OCI-LY1 (cell line): ENCODE measurements around the gene NPY4R.
"Not testable (repeated sequence)": the region's sequence is repeated elsewhere in the genome, so short reads cannot be mapped to it uniquely, and the experiment has no call there.

ENCODE experiments used
- H2AFZ ChIP-seq: fragments of 200-600 bp; sonication (generic), shearing (Covaris generic); 2 replicates; pipeline ENCODE4 v1.6.0; 2014; ENCODE audit warnings: antibody characterized with exemption, mild to moderate bottlenecking, low read length
- H3F3A ChIP-seq: fragments of 200-600 bp; sonication (generic), shearing (Covaris generic); 2 replicates; pipeline ENCODE4 v1.6.0; 2014; ENCODE audit warnings: mild to moderate bottlenecking, antibody characterized with exemption, low read length, moderate library complexity; ENCODE audit not compliant: insufficient read depth
- H3K27ac ChIP-seq: fragments of 200-600 bp; sonication (generic); 2 replicates; pipeline ENCODE4 v1.5.1; 2014; ENCODE audit warnings: low read length, mixed run types, mild to moderate bottlenecking, low read depth; ENCODE audit not compliant: poor library complexity, severe bottlenecking
- H3K27me3 ChIP-seq: fragments of 200-600 bp; sonication (generic); 2 replicates; pipeline ENCODE4 v1.6.0; 2014; ENCODE audit warnings: antibody characterized with exemption, mild to moderate bottlenecking, low read length, moderate library complexity; ENCODE audit not compliant: insufficient read depth
- H3K36me3 ChIP-seq: fragments of 200-600 bp; sonication (generic); 2 replicates; pipeline ENCODE4 v1.6.1; 2014; ENCODE audit warnings: mild to moderate bottlenecking, antibody characterized with exemption, low read length, moderate library complexity, mixed read lengths; ENCODE audit not compliant: insufficient read depth
- H3K4me1 ChIP-seq: fragments of 200-600 bp; sonication (generic); 2 replicates; pipeline ENCODE4 v1.5.1; 2014; ENCODE audit warnings: mild to moderate bottlenecking, low read length, moderate library complexity; ENCODE audit not compliant: insufficient read depth, severe bottlenecking
- H3K4me2 ChIP-seq: fragments of 200-600 bp; sonication (generic), shearing (Covaris generic); 2 replicates; pipeline ENCODE4 v1.6.1; 2014; ENCODE audit warnings: low read length
- H3K4me3 ChIP-seq: fragments of 200-600 bp; sonication (generic); 2 replicates; pipeline ENCODE4 v1.5.1; 2014; ENCODE audit warnings: low read length, low read depth, mild to moderate bottlenecking, mixed read lengths; ENCODE audit not compliant: poor library complexity, severe bottlenecking
- H3K79me2 ChIP-seq: fragments of 200-600 bp; shearing (Covaris generic); 2 replicates; pipeline ENCODE4 v1.6.1; 2016; ENCODE audit warnings: mixed run types, low read length, mixed read lengths; ENCODE audit not compliant: insufficient read depth
- H3K9ac ChIP-seq: fragments of 200-600 bp; sonication (generic), shearing (Covaris generic); 2 replicates; pipeline ENCODE4 v1.6.1; 2014; ENCODE audit warnings: mild to moderate bottlenecking, low read length, mixed read lengths
- H3K9me2 ChIP-seq: fragments of 200-600 bp; sonication (generic), shearing (Covaris generic); 2 replicates; pipeline ENCODE4 v1.6.1; 2014; ENCODE audit warnings: low read depth, mild to moderate bottlenecking, low read length, mixed read lengths
- H3K9me3 ChIP-seq: fragments of 200-600 bp; shearing (Covaris generic); 2 replicates; pipeline ENCODE4 v1.6.1; 2014; ENCODE audit warnings: low read length, mixed read lengths
- H4K20me1 ChIP-seq: fragments of 200-600 bp; sonication (generic), shearing (Covaris generic); 2 replicates; pipeline ENCODE4 v1.6.0; 2016; ENCODE audit warnings: mild to moderate bottlenecking, low read length; ENCODE audit not compliant: insufficient read depth

The NPY4R gene

GRCh38 chr10:46459579-46459978 lies 6.2 kb downstream of the NPY4R start:
- H2AFZ ChIP-seq, H3K4me2 ChIP-seq, H4K20me1 ChIP-seq, H3K9me2 ChIP-seq, H3K9ac ChIP-seq, H3K36me3 ChIP-seq, H3F3A ChIP-seq, H3K9me3 ChIP-seq, H3K27me3 ChIP-seq, H3K27ac ChIP-seq, H3K4me3 ChIP-seq, H3K4me1 ChIP-seq, H3K79me2 ChIP-seq: not testable (repeated sequence)

GRCh38 chr10:46457071-46457470 lies 8.7 kb downstream of the NPY4R start:
- H3K4me1 ChIP-seq, H3K79me2 ChIP-seq, H3K9ac ChIP-seq: not testable (repeated sequence)

DNA sequence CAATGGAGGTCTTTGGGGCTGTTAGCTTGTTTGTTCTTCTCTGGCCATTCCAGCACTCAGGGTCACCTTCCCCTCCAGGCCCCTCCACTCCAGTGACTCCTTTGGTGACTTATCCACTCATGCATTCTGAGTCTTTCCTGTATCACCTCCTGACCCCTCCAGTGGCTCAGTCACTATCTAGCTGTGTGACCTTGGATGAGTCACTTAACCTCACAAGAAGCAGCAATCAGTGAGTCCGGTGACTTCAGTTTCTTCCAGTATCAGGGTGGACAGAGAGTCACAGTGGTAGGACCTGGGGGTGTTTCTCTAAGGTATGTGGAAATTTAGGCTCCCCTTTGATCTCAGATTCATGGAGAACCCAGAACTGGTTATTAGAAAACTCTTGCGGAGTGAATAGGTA lies 9.8 kb downstream of the NPY4R start:
- H3K4me3 ChIP-seq, H2AFZ ChIP-seq, H3K9me2 ChIP-seq, H3K9me3 ChIP-seq, H3K9ac ChIP-seq, H3K36me3 ChIP-seq, H3K4me2 ChIP-seq, H3K79me2 ChIP-seq, H3K27me3 ChIP-seq, H3K27ac ChIP-seq, H4K20me1 ChIP-seq, H3F3A ChIP-seq, H3K4me1 ChIP-seq: not testable (repeated sequence)

More at GRCh38 chr10:46457071-46457470, 8.7 kb downstream of the NPY4R start:
- H3K27ac ChIP-seq, H3K36me3 ChIP-seq, H2AFZ ChIP-seq, H3K9me2 ChIP-seq, H3K4me2 ChIP-seq, H3K9me3 ChIP-seq, H4K20me1 ChIP-seq, H3K27me3 ChIP-seq, H3F3A ChIP-seq, H3K4me3 ChIP-seq: not testable (repeated sequence)

GRCh38 chr10:46451365-46451764 lies 14.4 kb downstream of the NPY4R start:
- H3K27ac ChIP-seq, H3K9ac ChIP-seq, H3K36me3 ChIP-seq, H3K79me2 ChIP-seq, H3K4me1 ChIP-seq, H3K9me2 ChIP-seq, H4K20me1 ChIP-seq, H3K4me2 ChIP-seq, H3K27me3 ChIP-seq, H3K9me3 ChIP-seq, H2AFZ ChIP-seq, H3F3A ChIP-seq, H3K4me3 ChIP-seq: not testable (repeated sequence)

DNA sequence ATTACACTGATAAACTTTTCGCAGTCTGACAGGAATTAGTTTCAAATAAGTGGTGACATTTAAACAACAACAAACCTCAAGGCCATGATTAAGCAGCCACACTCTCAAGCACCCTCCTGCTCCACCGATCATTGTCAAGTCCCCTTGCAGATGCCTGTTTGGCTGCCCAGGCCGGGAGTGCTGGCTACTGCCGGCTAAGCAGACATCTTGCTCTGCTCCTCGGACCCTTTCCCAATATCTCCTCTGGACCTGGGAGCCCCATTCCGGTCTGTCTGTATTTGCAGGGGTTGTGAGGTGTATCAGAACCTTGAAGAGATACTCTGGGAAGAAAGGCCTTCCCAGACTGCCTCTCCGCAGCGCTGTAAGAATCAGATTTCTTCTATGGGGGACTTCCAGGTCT lies 14.9 kb downstream of the NPY4R start:
- not testable (repeated sequence) for H3K4me1 ChIP-seq, H3K9me2 ChIP-seq, H3K79me2 ChIP-seq, H3K36me3 ChIP-seq, H4K20me1 ChIP-seq, H3K4me3 ChIP-seq, H3K4me2 ChIP-seq, H2AFZ ChIP-seq, H3K27ac ChIP-seq, H3K9me3 ChIP-seq, H3K27me3 ChIP-seq, H3K9ac ChIP-seq, H3F3A ChIP-seq

GRCh38 chr10:46447439-46447838 lies 18.3 kb downstream of the NPY4R start:
- H3K4me3 ChIP-seq, H3K4me2 ChIP-seq, H3K9me2 ChIP-seq, H3K9ac ChIP-seq, H3K79me2 ChIP-seq, H3K27me3 ChIP-seq, H3F3A ChIP-seq, H3K27ac ChIP-seq, H3K9me3 ChIP-seq, H4K20me1 ChIP-seq, H3K4me1 ChIP-seq, H2AFZ ChIP-seq, H3K36me3 ChIP-seq: not testable (repeated sequence)

DNA sequence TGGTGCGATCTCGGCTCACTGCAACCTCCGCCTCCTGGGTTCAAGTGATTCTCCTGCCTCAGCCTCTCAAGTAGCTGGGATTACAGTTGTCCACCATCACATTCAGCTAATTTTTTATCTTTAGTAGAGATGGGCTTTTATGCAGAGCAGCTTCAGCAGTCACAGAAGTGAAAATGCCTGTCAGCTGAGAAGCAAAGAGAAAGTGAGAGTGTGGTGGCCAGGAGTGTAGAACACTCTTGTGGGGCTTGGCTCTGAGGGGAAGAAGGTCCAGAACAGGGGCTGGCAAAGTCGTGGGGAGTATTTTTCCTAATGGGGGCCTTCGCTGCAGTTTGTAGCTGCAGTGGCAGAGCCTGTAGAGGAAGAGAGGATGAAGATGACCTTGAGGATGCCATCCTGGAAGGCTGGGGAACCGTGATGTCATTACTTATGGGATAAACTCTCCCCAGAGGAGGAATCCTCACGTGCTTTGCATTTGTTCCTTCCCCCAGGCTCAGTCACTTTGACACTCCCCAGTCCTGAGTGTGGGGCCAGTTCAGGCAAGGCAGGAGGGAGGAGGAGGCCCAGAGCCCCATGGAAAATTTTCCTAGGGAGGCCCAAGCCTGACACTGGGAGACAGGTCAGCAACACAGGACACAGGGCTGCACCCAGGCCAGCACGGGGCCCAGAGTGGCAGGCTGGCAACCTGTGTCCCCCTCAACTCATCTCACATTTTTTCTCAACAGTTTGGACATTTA lies 20.2 kb downstream of the NPY4R start:
- not testable (repeated sequence) for H3K4me3 ChIP-seq, H3K79me2 ChIP-seq, H2AFZ ChIP-seq, H3K36me3 ChIP-seq, H3K9ac ChIP-seq, H3K9me3 ChIP-seq, H3K27ac ChIP-seq, H3K4me1 ChIP-seq, H3K4me2 ChIP-seq, H3K27me3 ChIP-seq, H4K20me1 ChIP-seq, H3K9me2 ChIP-seq, H3F3A ChIP-seq

DNA sequence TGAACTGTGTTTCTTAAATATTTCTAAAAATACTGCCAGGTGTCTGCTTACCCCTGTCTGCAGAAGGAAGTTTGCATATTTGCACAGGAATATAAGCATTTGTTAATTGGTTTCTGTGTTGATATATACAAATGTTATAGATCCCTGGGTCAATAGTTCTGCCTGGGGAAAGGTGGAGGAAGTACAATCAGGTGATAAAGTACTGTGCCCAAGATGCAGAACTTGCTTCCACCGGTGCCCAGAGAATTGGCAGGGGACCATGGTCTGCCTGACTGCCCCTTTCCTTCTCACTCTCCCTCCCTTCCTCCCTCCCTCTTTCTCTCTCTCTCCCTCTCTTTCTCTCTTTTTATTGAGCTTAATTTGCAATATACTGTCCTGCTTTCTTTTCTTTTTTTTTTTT lies 22.3 kb downstream of the NPY4R start:
- not testable (repeated sequence) for H3F3A ChIP-seq, H3K4me1 ChIP-seq, H3K4me3 ChIP-seq, H3K9me3 ChIP-seq, H2AFZ ChIP-seq, H4K20me1 ChIP-seq, H3K9me2 ChIP-seq, H3K36me3 ChIP-seq, H3K27me3 ChIP-seq, H3K9ac ChIP-seq, H3K4me2 ChIP-seq, H3K79me2 ChIP-seq, H3K27ac ChIP-seq
